SK-N-DZ (cell line): ENCODE measurements around the gene MRPL33. TPM values are rescaled to one million over a fixed set of nuclear protein-coding genes. Genes with fewer than 3 reads are reported as not detected.

Experiments
- DNase-seq: peaks from one replicate; pipeline ENCODE4 v3.0.0-alpha.2; 2015; ENCODE audit warnings: low spot score
- polyA plus RNA-seq, 2 experiments: library from polyadenylated mRNA; depleted of rRNA; stranded (reverse); fragments of >200 nt; gene quantifications; 2 replicates each; pipeline ENCODE4 v1.2.3, GENCODE V29; 2014

MRPL33 gene
- 143 and 205 TPM in 2 replicates for polyA plus RNA-seq (2014; cell fraction: cytosol; rRNA removed)
- 114 and 131 TPM in 2 replicates for polyA plus RNA-seq (2014; cell fraction: nucleus; rRNA removed)

- peak; percentile 92 for DNase-seq
Measured at GRCh38 chr2:27771548-27772335, at the start of gene MRPL33. MRPL33 (plus strand) TSS chr2:27771719; CDS start chr2:27771778, 59 bp downstream.

- no peak for DNase-seq
Measured at GRCh38 chr2:27721884-27722485, 49.5 kb upstream of the MRPL33 start.

GRCh38 chr2:27723372-27724144, 48.0 kb upstream of the MRPL33 start:
- DNase-seq, result peak; percentile 72

- DNase-seq, result no peak
Measured at GRCh38 chr2:27724191-27724590, 47.3 kb upstream of the MRPL33 start.

- DNase-seq, result no peak
Measured at GRCh38 chr2:27724905-27725701, 46.4 kb upstream of the MRPL33 start.

- no peak for DNase-seq
Measured at GRCh38 chr2:27727257-27727656, 44.3 kb upstream of the MRPL33 start.

GRCh38 chr2:27728081-27728858, 43.2 kb upstream of the MRPL33 start:
- no peak for DNase-seq

- DNase-seq, result no peak
Measured at GRCh38 chr2:27729198-27729597, 42.3 kb upstream of the MRPL33 start.

- no peak for DNase-seq
Measured at GRCh38 chr2:27729614-27730013, 41.9 kb upstream of the MRPL33 start.

GRCh38 chr2:27730261-27730662, 41.3 kb upstream of the MRPL33 start:
- DNase-seq, result no peak

- DNase-seq, result no peak
Measured at GRCh38 chr2:27730980-27731691, 40.4 kb upstream of the MRPL33 start.

GRCh38 chr2:27734305-27734704, 37.2 kb upstream of the MRPL33 start:
- no peak for DNase-seq

- DNase-seq, result no peak
Measured at GRCh38 chr2:27735263-27735904, 36.1 kb upstream of the MRPL33 start.

- no peak for DNase-seq
Measured at GRCh38 chr2:27736031-27736889, 35.3 kb upstream of the MRPL33 start.

- DNase-seq, result no peak
Measured at GRCh38 chr2:27736890-27737204, 34.7 kb upstream of the MRPL33 start.

GRCh38 chr2:27737676-27738348, 33.7 kb upstream of the MRPL33 start:
- DNase-seq, result peak; percentile 58

- no peak for DNase-seq
Measured at GRCh38 chr2:27738349-27739057, 33.0 kb upstream of the MRPL33 start.

GRCh38 chr2:27739058-27739373, 32.5 kb upstream of the MRPL33 start:
- no peak for DNase-seq
